ENCODE data around the gene AKNA. TPM values are rescaled to one million over a fixed set of nuclear protein-coding genes. Genes with fewer than 3 reads are reported as not detected.

Gene AKNA
- total RNA-seq, 3 donors from 2014 or later = 29.3 to 45.1 (median 44.9) TPM

GRCh38 chr9:114289571-114290481, 98.0 kb downstream of the AKNA start:
- intact Hi-C loops (cut with DNase I, micrococcal nuclease) = loop anchor here (5.0 to 10.0 kb wide), 5 partner anchors 133 to 485 kb away; partner anchors contain the start of gene COL27A1 (in 1 of the 2)
- peak in 1 of 3 donors; percentile 29 for DNase-seq
- Histone ChIP-seq H3K4me1 (ENCODE audit: low read depth) (no peaks in the 10 kb centered on the region), H3K9me3 (peaks cover 3% of the 10 kb centered on the region), H3K36me3 (ENCODE audit: low read depth) (no peaks in the 10 kb centered on the region), H3K4me3 (no peak overlapping the region)
- ATAC-seq = no peak
- no peak for TF ChIP-seq CTCF (IDR thresholded peaks at IDR 0.05)

DNA sequence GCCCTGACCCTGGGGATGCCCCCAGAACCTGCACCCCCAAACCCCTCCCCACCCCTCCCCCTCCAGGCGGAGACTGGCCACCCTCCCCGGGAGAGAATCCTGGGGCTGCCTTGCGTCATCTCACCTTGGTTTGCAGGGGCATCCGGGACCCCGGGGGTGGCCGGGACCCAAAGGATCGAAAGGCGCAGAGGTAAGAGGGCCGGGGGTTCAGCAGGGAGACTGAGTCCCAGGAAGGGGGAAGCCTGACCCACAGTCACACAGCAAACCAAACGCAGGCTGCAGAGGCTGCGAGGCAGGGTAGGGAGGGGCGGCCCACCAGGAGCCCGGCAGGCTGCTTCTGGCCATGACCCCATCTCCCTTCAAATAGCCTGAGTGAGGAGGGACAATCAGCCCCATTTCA, 98.7 kb downstream of the AKNA start:
- Histone ChIP-seq H3K4me1 (ENCODE audit: low read depth) (no peaks in the 10 kb centered on the region), H3K9me3 (no peaks in the 10 kb centered on the region), H3K36me3 (ENCODE audit: low read depth) (no peaks in the 10 kb centered on the region), H3K4me3 (no peak overlapping the region)
- TF ChIP-seq CTCF (IDR thresholded peaks at IDR 0.05) = no peak
- ATAC-seq (no peak), DNase-seq (peak in 1 of 3 donors; percentile 38)
- intact Hi-C loops (cut with DNase I, micrococcal nuclease) = loop anchor here in 1 of 2 donors (5.0 kb wide), 1 partner anchor 137 kb away; no protein-coding TSS in a partner anchor

GRCh38 chr9:114288193-114289091, 99.3 kb downstream of the AKNA start:
- Histone ChIP-seq H3K4me3 (no peak overlapping the region), H3K9me3 (no peaks in the 10 kb centered on the region), H3K36me3 (ENCODE audit: low read depth) (no peaks in the 10 kb centered on the region), H3K4me1 (ENCODE audit: low read depth) (no peaks in the 10 kb centered on the region)
- intact Hi-C loops (cut with DNase I, micrococcal nuclease) = loop anchor here in 1 of 2 donors (5.0 kb wide), 1 partner anchor 136 kb away; no protein-coding TSS in a partner anchor
- DNase-seq (peak in 1 of 3 donors; percentile 28), ATAC-seq (peak; percentile 26)
- TF ChIP-seq CTCF (IDR thresholded peaks at IDR 0.05) = no peak

- peak in 2 of 3 donors; percentile 17 to 24 for DNase-seq
- no peak for ATAC-seq
- no peak overlapping the region for H3K4me3 ChIP-seq
- no peaks in the 10 kb centered on the region for H3K4me1 ChIP-seq (ENCODE audit: low read depth)
- H3K9me3 ChIP-seq = no peaks in the 10 kb centered on the region
- H3K36me3 ChIP-seq (ENCODE audit: low read depth) = no peaks in the 10 kb centered on the region
- intact Hi-C loops (cut with DNase I, micrococcal nuclease) = loop anchor here in 1 of 2 donors (5.0 kb wide), 1 partner anchor 135 kb away; no protein-coding TSS in a partner anchor
- no peak for TF ChIP-seq CTCF (IDR thresholded peaks at IDR 0.05)
Measured at GRCh38 chr9:114287763-114288192, 100.0 kb downstream of the AKNA start.
